BLaER1 treated with 17β-estradiol and CSF1 and Interleukin-3, amounts not matched to agents 10 nM and 100 nM (cell line): Measurements from ENCODE around the gene NFYC.

Experiments
- H3K27ac ChIP-seq, 11 experiments: shearing (Covaris generic); formaldehyde crosslinking; 2 replicates each; pipeline ENCODE4 v1.8.1; 2022
- H3K27me3 ChIP-seq, 11 experiments: shearing (Covaris generic); formaldehyde crosslinking; 2 replicates each; pipeline ENCODE4 v1.8.1; 2022
- H3K36me3 ChIP-seq, 11 experiments: shearing (Covaris generic); formaldehyde crosslinking; 2 replicates each; pipeline ENCODE4 v1.8.1; 2022
- H3K4me1 ChIP-seq, 10 experiments: shearing (Covaris generic); formaldehyde crosslinking; 2 replicates each; pipeline ENCODE4 v1.8.1; 2022
- H3K4me2 ChIP-seq, 11 experiments: shearing (Covaris generic); formaldehyde crosslinking; 2 replicates each; pipeline ENCODE4 v1.8.1; 2022
- H3K4me3 ChIP-seq, 10 experiments: shearing (Covaris generic); formaldehyde crosslinking; 2 replicates each; pipeline ENCODE4 v1.8.1; 2022
- H3K9ac ChIP-seq, 11 experiments: shearing (Covaris generic); formaldehyde crosslinking; 2 replicates each; pipeline ENCODE4 v1.8.1; 2022
- H3K9me3 ChIP-seq, 11 experiments: shearing (Covaris generic); formaldehyde crosslinking; replicated peaks in 1 of 11; 2 replicates each; pipeline ENCODE4 v1.8.1; 2022
- H4K20me1 ChIP-seq, 11 experiments: shearing (Covaris generic); formaldehyde crosslinking; 2 replicates each; pipeline ENCODE4 v1.8.1; 2022
- Cebpa-rat ChIP-seq, 11 experiments: shearing (Covaris generic); IDR thresholded peaks; 2 replicates each; pipeline ENCODE4 v1.8.1; 2022

Gene NFYC

GRCh38 chr1:40818264-40818961, 126.9 kb downstream of the NFYC start:
- Histone ChIP-seq H3K9ac (peak overlapping the region in 9 of 11 experiments; percentile 32 to 75 (median 53); a peak in 17 of 22 replicates), H3K9me3 (no peaks in the 10 kb centered on the region), H3K4me3 (peak overlapping the region; percentile 47 to 75 (median 62)), H3K27ac (peak overlapping the region in 5 of 11 experiments; percentile 25 to 75 (median 53); a peak in 8 of 22 replicates), H3K4me1 (peaks cover 18 to 49% (median 42%) of the 10 kb centered on the region in 10 experiments), H4K20me1 (peaks cover 0 to 3% (median 0%) of the 10 kb centered on the region in 11 experiments; a peak in 2 of 22 replicates), H3K36me3 (no peaks in the 10 kb centered on the region), H3K4me2 (peak overlapping the region; percentile 81 to 98 (median 94)), H3K27me3 (peaks cover 0 to 18% (median 8%) of the 10 kb centered on the region in 11 experiments; a peak in 12 of 22 replicates)
- TF ChIP-seq Cebpa-rat (IDR thresholded peaks at IDR 0.05): no peak

DNA sequence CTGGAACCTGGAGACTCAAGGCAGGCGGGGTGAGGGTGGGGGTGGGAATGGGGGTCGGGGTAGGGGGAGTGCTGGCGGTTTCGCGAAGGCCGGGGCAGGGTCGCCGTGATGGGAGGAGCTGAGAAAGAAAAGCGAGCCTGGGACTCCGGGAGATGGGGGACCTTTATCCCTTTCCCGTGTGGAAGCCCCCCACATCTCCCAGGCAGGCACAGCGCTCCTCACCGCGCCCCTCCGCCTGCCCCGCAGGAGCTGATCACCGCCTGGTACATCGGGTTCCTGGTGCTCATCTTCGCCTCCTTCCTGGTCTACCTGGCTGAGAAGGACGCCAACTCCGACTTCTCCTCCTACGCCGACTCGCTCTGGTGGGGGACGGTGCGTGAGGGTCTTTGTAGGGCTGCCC, 127.6 kb downstream of the NFYC start:
- Histone ChIP-seq H3K4me2 (peak overlapping the region in 7 of 11 experiments; percentile 24 to 97 (median 86); a peak in 10 of 22 replicates), H3K27me3 (peaks cover 0 to 18% (median 8%) of the 10 kb centered on the region in 11 experiments; a peak in 12 of 22 replicates), H3K9ac (no peak overlapping the region), H4K20me1 (peaks cover 0 to 3% (median 0%) of the 10 kb centered on the region in 11 experiments; a peak in 2 of 22 replicates), H3K9me3 (no peaks in the 10 kb centered on the region), H3K27ac (no peak overlapping the region), H3K4me3 (no peak overlapping the region), H3K4me1 (peaks cover 21 to 56% (median 49%) of the 10 kb centered on the region in 10 experiments), H3K36me3 (no peaks in the 10 kb centered on the region)
- no peak for TF ChIP-seq Cebpa-rat (IDR thresholded peaks at IDR 0.05)

DNA sequence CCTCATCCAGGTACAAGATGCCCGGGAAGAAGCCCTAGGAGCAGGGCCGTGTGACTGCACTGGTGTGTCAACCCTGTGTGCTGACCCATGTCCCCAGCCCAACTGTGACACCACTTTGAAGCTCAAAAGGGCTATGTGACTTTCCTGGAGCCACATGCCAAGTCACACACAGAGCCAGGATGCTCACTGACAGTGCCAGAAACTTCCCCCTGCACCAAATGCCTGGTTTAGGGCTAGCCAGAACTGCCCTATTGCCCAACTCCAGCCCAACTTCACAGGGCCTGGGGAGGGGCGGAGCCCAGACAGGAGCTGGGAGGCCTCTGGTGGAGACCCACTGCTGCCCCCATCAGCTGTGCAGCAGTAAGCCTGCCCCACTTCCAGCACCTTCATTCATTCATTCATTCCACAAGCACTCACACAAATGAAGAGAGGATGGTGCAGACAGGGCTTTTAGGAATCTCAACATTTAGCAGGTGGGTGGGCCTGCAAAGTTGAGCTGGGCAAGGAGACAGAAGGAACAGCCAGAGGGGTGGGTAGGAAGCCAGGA, 128.8 kb downstream of the NFYC start:
- H3K4me1 ChIP-seq: peaks cover 33 to 68% (median 61%) of the 10 kb centered on the region in 10 experiments

More for the DNA sequence above, 128.8 kb downstream of the NFYC start:
- no peak; a peak in 1 of 22 replicates for TF ChIP-seq Cebpa-rat (IDR thresholded peaks at IDR 0.05)
- peak overlapping the region in 2 of 11 experiments; percentile 18 to 23; a peak in 1 of 22 replicates for H3K27ac ChIP-seq
- H3K9ac ChIP-seq: peak overlapping the region in 4 of 11 experiments; percentile 7 to 31 (median 14); a peak in 3 of 22 replicates
- peaks cover 0 to 3% (median 0%) of the 10 kb centered on the region in 11 experiments; a peak in 2 of 22 replicates for H4K20me1 ChIP-seq
- no peaks in the 10 kb centered on the region for H3K9me3 ChIP-seq
- H3K4me2 ChIP-seq: peak overlapping the region; percentile 0 to 56 (median 31); a peak in 15 of 22 replicates
- H3K27me3 ChIP-seq: peaks cover 0 to 18% (median 8%) of the 10 kb centered on the region in 11 experiments; a peak in 12 of 22 replicates
- H3K36me3 ChIP-seq: no peaks in the 10 kb centered on the region
- no peak overlapping the region for H3K4me3 ChIP-seq
